ENCODE data around the gene TRIM52. TPM values are rescaled to one million over a fixed set of nuclear protein-coding genes. Genes with fewer than 3 reads are reported as not detected.

The TRIM52 gene
- total RNA-seq, 1 donor from 2014 or later: 8.5 TPM

- DNase-seq: no peak
- TF ChIP-seq CTCF (IDR thresholded peaks at IDR 0.05; ENCODE audit: borderline replicate concordance): no peak
- H3K4me1 ChIP-seq: peaks cover 98% of the 10 kb centered on the region
- H3K27me3 ChIP-seq (ENCODE audit: low read depth): no peaks in the 10 kb centered on the region
- no peaks in the 10 kb centered on the region for H3K9me3 ChIP-seq (replicated peaks)
- H3K27ac ChIP-seq (replicated peaks): no peak overlapping the region
- H3K36me3 ChIP-seq: peaks cover 34% of the 10 kb centered on the region
- intact Hi-C loops (cut with micrococcal nuclease): no loop called here
- peak overlapping the region; percentile 88 for H3K4me3 ChIP-seq
Measured at GRCh38 chr5:181258576-181258975, 2.4 kb downstream of the TRIM52 start.

- intact Hi-C loops (cut with micrococcal nuclease): no loop called here
- Histone ChIP-seq H3K4me1 (peaks cover 99% of the 10 kb centered on the region), H3K27ac (replicated peaks) (no peak overlapping the region), H3K36me3 (peaks cover 46% of the 10 kb centered on the region), H3K9me3 (replicated peaks) (no peaks in the 10 kb centered on the region), H3K27me3 (ENCODE audit: low read depth) (no peaks in the 10 kb centered on the region), H3K4me3 (no peak overlapping the region)
- no peak for DNase-seq
- no peak for TF ChIP-seq CTCF (IDR thresholded peaks at IDR 0.05; ENCODE audit: borderline replicate concordance)
Measured at GRCh38 chr5:181255836-181256578, 4.9 kb downstream of the TRIM52 start.

GRCh38 chr5:181255276-181255675, 5.7 kb downstream of the TRIM52 start:
- no peak for TF ChIP-seq CTCF (IDR thresholded peaks at IDR 0.05; ENCODE audit: borderline replicate concordance)
- Histone ChIP-seq H3K9me3 (replicated peaks) (no peaks in the 10 kb centered on the region), H3K27me3 (ENCODE audit: low read depth) (no peaks in the 10 kb centered on the region), H3K4me1 (peaks cover 99% of the 10 kb centered on the region), H3K36me3 (peaks cover 46% of the 10 kb centered on the region), H3K4me3 (no peak overlapping the region), H3K27ac (replicated peaks) (no peak overlapping the region)
- no peak for DNase-seq
- intact Hi-C loops (cut with micrococcal nuclease): no loop called here

GRCh38 chr5:181248277-181248676, 12.7 kb downstream of the TRIM52 start:
- Histone ChIP-seq H3K4me3 (peak overlapping the region; percentile 94), H3K4me1 (peaks cover 96% of the 10 kb centered on the region), H3K27me3 (ENCODE audit: low read depth) (no peaks in the 10 kb centered on the region), H3K9me3 (replicated peaks) (no peaks in the 10 kb centered on the region), H3K36me3 (peaks cover 12% of the 10 kb centered on the region), H3K27ac (replicated peaks) (peak overlapping the region; percentile 99)
- intact Hi-C loops (cut with micrococcal nuclease): no loop called here
- DNase-seq: no peak
- TF ChIP-seq CTCF (IDR thresholded peaks at IDR 0.05; ENCODE audit: borderline replicate concordance): no peak

- H3K4me3 ChIP-seq: peak overlapping the region; percentile 94
- peaks cover 8% of the 10 kb centered on the region for H3K36me3 ChIP-seq
- no peaks in the 10 kb centered on the region for H3K27me3 ChIP-seq (ENCODE audit: low read depth)
- peak overlapping the region; percentile 99 for H3K27ac ChIP-seq (replicated peaks)
- DNase-seq: peak; percentile 94
- H3K9me3 ChIP-seq (replicated peaks): no peaks in the 10 kb centered on the region
- no peak for TF ChIP-seq CTCF (IDR thresholded peaks at IDR 0.05; ENCODE audit: borderline replicate concordance)
- intact Hi-C loops (cut with micrococcal nuclease): no loop called here
- peaks cover 96% of the 10 kb centered on the region for H3K4me1 ChIP-seq
Measured at GRCh38 chr5:181246276-181247049, 14.5 kb downstream of the TRIM52 start.

Measured in left ventricle myocardium inferior (tissue), 1 donor.